HFF-Myc (cell line): Measurements from ENCODE around the gene AAGAB.

Experiments used
- DNase-seq: peaks from one replicate; pipeline ENCODE4 v3.0.0-alpha.2; 2011; ENCODE audit warnings: low read depth; ENCODE audit errors: extremely low read depth
- H3K4me3 ChIP-seq: replicated peaks from 2 replicates; pipeline ENCODE4 v1.5.1; 2011; ENCODE audit warnings: low read depth, mild to moderate bottlenecking, control low read depth, low read length
- TF ChIP-seq, protein P1 (sequence below): IDR thresholded peaks from 2 replicates; pipeline ENCODE4 v1.5.1; 2012; ENCODE audit warnings: mild to moderate bottlenecking, low read depth, low read length, control low read depth; ENCODE audit errors: missing control alignments

Gene AAGAB

DNA sequence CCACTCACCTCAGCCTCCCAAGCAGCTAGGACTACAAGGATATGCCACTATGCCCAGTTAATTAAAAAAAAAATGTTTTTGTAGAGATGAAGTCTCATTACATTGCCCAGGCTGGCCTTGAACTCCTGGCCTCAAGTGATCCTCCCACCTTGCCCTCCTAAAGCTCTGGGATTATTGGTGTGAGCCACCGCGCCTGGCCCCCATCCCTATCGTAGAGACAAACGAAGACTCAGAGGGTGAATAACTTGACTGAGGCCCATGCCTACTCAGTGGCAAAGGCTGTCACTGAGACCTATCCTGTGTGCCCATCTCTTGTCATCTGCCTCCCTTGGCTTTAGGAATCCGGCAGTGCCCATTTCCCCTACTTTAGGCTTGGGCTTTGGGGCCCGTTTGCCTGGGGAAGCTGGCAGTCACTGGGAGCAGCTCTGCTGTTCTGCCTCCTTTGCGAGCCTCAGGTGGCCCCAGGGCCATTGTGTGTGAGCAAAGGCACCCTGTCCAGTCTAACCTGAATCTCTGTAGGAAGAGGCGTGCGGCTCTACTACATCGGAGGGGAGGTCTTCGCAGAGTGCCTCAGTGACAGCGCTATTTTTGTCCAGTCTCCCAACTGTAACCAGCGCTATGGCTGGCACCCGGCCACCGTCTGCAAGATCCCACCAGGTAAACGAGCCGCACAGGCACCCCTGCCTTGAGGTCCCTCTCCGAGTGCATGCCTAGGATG lies 70.1 kb downstream of the AAGAB start:
- no peak overlapping the region for H3K4me3 ChIP-seq
- TF ChIP-seq, protein P1, sequence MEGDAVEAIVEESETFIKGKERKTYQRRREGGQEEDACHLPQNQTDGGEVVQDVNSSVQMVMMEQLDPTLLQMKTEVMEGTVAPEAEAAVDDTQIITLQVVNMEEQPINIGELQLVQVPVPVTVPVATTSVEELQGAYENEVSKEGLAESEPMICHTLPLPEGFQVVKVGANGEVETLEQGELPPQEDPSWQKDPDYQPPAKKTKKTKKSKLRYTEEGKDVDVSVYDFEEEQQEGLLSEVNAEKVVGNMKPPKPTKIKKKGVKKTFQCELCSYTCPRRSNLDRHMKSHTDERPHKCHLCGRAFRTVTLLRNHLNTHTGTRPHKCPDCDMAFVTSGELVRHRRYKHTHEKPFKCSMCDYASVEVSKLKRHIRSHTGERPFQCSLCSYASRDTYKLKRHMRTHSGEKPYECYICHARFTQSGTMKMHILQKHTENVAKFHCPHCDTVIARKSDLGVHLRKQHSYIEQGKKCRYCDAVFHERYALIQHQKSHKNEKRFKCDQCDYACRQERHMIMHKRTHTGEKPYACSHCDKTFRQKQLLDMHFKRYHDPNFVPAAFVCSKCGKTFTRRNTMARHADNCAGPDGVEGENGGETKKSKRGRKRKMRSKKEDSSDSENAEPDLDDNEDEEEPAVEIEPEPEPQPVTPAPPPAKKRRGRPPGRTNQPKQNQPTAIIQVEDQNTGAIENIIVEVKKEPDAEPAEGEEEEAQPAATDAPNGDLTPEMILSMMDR: no peak
- no peak for DNase-seq

DNA sequence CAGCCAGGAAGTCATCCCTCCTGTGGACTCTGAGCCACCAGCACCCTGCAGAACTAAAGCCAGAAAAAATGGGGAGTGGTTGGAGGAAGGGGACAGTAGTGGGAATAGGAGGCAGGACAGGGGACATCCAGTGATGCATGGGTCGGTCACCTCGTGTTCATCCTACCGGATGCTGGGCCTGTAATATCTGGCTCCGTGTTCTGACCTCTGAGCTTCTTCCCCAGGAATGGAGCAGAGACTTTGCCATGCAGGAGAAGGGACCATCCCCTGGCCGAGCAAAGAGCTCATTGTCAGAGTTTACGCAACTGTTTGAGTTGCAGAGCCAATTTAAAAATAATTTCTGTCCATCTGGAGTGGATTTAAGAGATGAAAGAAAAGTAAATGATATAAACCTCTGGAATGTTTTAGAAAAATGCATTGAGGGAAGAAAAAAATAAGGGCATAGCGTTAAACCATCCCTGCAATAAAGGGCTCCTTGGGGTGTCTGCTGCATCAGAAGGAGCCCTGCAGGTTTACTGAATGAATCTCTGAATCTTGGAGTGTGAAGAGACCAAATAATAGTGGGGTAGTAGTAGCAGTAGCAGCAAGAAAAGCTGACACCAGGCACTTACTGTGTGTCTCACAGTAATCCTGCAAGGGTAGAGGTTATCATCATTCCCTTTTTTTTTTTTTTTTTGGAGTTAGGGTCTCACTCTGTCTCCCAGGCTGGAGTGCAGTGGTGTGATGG lies 70.9 kb downstream of the AAGAB start:
- TF ChIP-seq, protein P1: no peak
- DNase-seq: no peak
- H3K4me3 ChIP-seq: no peak overlapping the region

DNA sequence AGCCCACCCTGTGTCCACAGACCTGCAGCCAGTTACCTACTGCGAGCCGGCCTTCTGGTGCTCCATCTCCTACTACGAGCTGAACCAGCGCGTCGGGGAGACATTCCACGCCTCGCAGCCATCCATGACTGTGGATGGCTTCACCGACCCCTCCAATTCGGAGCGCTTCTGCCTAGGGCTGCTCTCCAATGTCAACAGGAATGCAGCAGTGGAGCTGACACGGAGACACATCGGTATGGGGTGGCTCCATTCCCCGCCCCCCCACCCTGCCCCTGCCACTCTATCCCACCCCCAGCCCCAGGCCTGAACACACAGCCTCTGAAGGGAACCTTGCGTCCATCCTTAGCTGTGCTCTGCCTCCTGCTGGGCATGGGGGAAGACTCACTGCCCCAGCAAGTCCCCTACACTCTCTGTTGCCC lies 73.2 kb downstream of the AAGAB start:
- TF ChIP-seq, protein P1: no peak

DNA sequence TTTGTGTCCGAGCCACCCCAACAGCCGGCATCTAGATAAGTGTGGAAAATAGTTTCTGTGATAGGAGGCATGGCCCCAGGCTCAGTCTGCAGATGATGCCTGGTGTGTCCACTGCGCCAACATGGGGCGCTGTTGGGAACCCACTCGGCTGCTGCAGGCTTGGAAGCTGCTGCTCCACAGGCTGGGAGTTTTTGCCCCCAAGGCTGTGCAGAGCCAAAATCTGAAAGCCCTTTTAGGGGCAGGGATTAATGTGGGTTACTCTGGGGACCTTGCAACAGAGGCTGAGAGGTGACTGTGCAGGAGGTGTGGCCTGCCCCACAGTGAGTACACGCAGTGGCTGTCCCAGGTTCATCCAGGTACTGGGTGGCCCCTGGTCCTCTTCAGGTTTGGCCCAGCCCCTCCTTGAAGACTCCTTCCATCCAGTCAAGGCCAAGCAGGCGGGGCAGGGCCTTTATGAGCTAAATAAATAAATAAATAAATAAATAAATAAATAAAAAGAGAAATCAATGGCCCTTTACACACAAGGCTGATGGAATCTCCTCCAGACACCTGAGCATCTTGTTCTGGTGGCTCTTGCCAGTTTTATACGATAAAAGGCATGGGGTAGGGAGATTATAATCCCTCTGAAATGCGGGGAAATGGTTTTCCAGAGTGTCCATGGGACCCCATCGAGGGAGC lies 73.8 kb downstream of the AAGAB start:
- no peak for DNase-seq
- TF ChIP-seq, protein P1: no peak
- H3K4me3 ChIP-seq: no peak overlapping the region

More for the DNA sequence above, 73.2 kb downstream of the AAGAB start:
- H3K4me3 ChIP-seq: no peak overlapping the region
- DNase-seq: no peak

DNA sequence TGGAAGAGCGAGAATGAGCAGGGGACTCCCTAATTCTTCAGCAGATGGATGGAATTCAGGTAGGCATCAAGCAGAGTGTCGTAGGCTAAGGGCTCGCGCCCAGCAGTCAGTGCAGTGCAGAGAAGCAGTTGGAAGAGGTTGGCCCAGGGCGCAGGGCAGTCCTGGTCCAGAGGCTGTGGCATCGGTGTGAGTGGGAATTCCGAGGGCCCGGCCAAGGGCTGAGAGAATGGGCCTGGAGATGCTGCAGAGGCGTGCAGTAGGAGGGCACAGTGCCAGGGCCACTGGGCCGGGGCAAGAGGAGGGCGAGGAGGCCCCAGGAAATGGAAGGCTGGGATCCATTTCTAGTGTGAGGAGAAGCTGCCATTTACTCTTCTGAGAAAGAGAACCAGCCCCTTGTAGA lies 74.4 kb downstream of the AAGAB start:
- TF ChIP-seq, protein P1: no peak

DNA sequence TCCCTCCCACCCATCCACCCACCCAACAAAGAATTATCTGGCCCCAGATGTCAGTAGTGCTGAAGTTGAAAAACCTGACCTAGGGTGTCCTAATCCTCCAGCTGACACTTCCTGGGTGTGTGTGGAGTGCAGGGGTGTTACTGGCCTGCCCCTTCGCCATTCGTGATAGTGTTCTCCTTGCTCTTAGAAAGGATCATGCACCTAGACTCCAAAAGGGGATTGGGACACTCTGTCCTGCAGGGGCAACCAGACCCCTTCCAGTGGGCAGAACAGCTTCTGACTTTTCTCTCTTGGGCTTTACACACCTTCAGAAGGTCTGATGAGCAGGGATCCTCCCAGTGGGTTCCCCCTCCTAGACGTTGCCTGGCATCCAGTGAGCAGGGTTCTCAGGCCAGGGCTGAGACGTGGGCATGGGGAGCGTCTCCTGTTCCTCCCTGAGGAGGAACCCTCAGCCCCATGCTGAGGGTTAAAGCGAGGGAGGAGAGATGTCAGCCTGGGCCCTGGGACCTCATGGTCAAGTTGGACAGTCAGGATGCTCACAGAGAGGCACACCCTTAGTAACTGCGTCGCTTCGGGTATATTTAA lies 75.0 kb downstream of the AAGAB start:
- H3K4me3 ChIP-seq: no peak overlapping the region
- DNase-seq: no peak
- TF ChIP-seq, protein P1: no peak

More for the DNA sequence above, 74.4 kb downstream of the AAGAB start:
- no peak overlapping the region for H3K4me3 ChIP-seq
- no peak for DNase-seq
